NCI-H146 (cell line): ENCODE results near the gene KLF4.
A peak's percentile ranks its signal among the peaks of the same experiment; 100 is the strongest.

ENCODE experiments used
- DNase-seq: peaks from one replicate; lab custom pipeline; 2025; lab: John Stamatoyannopoulos, UW

Gene KLF4

GRCh38 chr9:107487521-107488374 lies 1.8 kb downstream of the KLF4 start:
- DNase-seq, result peak; percentile 62

- DNase-seq, result peak; percentile 22
Observed at GRCh38 chr9:107486674-107487520, 2.7 kb downstream of the KLF4 start.

GRCh38 chr9:107485458-107486043 lies 4.0 kb downstream of the KLF4 start:
- DNase-seq, result no peak

- peak; percentile 44 for DNase-seq
Observed at GRCh38 chr9:107484117-107484723, 5.3 kb downstream of the KLF4 start.

- no peak for DNase-seq
Observed at GRCh38 chr9:107483666-107484065, 5.9 kb downstream of the KLF4 start.

GRCh38 chr9:107481035-107481434 lies 8.5 kb downstream of the KLF4 start:
- DNase-seq, result no peak

GRCh38 chr9:107480386-107480789 lies 9.2 kb downstream of the KLF4 start:
- no peak for DNase-seq

- DNase-seq, result no peak
Observed at GRCh38 chr9:107478805-107479204, 10.8 kb downstream of the KLF4 start.

- DNase-seq, result no peak
Observed at GRCh38 chr9:107474124-107474523, 15.4 kb downstream of the KLF4 start.

- DNase-seq, result peak; percentile 89
Observed at GRCh38 chr9:107472581-107473340, 16.8 kb downstream of the KLF4 start.

GRCh38 chr9:107471552-107471951 lies 18.0 kb downstream of the KLF4 start:
- DNase-seq, result no peak

- no peak for DNase-seq
Observed at GRCh38 chr9:107467416-107467815, 22.2 kb downstream of the KLF4 start.

GRCh38 chr9:107466826-107467225 lies 22.7 kb downstream of the KLF4 start:
- no peak for DNase-seq

- DNase-seq, result no peak
Observed at GRCh38 chr9:107465467-107466451, 23.8 kb downstream of the KLF4 start.

- no peak for DNase-seq
Observed at GRCh38 chr9:107464516-107464915, 25.1 kb downstream of the KLF4 start.

GRCh38 chr9:107462691-107463090 lies 26.9 kb downstream of the KLF4 start:
- no peak for DNase-seq

- DNase-seq, result no peak
Observed at GRCh38 chr9:107460153-107461023, 29.2 kb downstream of the KLF4 start.

GRCh38 chr9:107455425-107456135 lies 34.0 kb downstream of the KLF4 start:
- peak; percentile 67 for DNase-seq

- no peak for DNase-seq
Observed at GRCh38 chr9:107453479-107453878, 36.1 kb downstream of the KLF4 start.
